Measurements from ENCODE around the gene TTC29.

TTC29 gene, protein sequence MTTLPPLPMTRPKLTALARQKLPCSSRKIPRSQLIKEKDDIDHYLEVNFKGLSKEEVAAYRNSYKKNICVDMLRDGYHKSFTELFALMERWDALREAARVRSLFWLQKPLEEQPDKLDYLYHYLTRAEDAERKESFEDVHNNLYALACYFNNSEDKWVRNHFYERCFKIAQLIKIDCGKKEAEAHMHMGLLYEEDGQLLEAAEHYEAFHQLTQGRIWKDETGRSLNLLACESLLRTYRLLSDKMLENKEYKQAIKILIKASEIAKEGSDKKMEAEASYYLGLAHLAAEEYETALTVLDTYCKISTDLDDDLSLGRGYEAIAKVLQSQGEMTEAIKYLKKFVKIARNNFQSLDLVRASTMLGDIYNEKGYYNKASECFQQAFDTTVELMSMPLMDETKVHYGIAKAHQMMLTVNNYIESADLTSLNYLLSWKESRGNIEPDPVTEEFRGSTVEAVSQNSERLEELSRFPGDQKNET

DNA sequence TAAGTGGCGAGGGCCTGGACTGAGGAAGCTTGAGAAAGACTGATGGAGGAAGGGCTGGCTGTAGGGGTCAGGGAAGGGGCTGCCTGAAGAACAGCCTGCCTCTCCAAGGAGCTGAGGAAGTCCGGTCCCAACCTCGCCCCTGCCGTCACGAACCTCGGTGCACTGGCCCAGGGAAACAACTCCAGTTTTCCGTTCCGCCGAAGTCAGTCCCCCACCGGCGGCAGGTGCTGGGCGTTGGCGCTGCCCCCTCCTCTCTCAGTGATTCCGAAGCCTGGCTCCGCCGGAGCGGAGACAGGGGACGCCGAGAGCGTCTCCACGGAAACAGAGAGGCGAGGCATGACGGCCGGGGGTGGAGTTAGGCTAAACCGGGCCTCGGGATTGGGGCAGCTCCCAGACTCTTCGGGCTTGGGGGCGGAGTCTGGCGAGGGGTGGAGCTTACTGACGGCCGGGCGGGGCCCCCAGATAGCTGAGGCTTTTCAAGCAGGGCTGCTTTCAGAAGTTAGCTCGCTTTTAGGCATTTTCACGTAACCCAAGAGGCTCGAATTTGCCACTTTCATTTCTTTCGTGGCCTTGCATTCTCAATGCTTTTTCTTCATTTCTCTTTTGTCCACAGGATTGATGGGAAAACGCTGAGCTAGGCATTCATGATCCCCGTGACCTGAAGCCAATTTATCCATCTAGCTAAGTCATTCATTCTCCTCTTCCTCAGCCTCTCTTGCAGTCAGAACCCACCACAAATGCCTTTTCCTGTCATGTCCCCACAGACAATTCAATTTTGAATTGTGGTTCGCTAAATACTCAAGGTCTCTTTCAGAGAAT is at the start of gene TTC29:
TTC29 (minus strand) TSS at position 309 of the 819 bp plus-strand sequence. CDS start 5,969 bp downstream, outside the sequence.
- peak; percentile 48 for DNase-seq

DNA sequence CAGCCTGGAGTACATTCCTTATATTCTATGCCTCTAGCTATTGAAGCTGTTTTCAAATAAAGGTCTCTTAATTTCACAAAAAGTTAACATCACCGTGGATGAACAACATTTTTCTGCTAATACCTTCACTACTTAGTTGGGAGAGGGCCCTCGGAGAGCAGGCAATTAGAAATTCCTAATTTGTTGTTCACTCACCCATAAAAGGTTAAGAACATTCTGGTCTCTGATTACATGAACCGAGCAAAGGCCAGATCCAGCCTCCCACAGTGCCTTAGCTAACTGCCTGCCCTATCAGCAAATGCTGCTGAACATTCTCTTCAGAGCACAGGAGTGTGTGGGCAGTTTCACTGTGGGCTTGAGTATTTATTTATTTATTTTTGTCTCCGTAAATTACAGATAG is 36.0 kb upstream of the TTC29 start:
- DNase-seq, result no peak

DNA sequence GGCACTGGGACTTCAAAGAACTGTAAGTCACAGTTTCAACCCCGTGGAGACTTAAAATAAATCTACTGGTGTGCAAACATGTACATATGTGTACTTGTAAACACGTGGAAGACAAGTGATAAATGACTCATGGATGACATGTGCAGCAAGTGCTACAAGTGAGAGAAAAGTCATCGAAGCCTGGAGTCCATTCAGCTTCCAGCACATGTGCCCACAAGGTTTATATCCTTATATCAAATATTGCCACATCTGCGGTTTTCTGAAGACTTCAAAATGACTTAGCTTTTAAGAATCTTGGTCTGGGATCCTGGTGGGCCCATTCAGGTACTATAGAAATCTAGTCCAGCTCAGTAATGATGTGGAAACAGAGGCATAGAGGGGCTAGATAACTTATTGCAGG is 33.0 kb upstream of the TTC29 start:
- DNase-seq, result no peak

DNA sequence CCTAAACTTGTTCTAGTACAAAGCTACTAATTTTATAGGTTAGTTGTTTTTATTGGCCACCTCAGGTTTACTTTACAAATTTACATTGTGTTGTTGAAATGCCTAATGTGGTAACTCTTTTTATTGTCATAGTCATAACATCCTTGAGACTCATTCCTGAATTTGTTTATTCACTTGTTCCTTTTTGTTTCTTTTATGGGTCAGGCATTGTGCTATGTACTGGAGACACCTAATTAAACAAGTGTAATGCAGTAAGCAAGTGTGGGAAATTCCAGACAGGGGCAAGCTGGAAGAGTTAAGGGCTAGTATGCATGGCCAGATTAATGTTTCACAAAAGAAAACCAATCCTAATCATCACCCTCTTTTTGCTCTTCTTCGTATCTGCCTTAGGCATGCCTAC is 30.5 kb upstream of the TTC29 start:
- no peak for DNase-seq

DNA sequence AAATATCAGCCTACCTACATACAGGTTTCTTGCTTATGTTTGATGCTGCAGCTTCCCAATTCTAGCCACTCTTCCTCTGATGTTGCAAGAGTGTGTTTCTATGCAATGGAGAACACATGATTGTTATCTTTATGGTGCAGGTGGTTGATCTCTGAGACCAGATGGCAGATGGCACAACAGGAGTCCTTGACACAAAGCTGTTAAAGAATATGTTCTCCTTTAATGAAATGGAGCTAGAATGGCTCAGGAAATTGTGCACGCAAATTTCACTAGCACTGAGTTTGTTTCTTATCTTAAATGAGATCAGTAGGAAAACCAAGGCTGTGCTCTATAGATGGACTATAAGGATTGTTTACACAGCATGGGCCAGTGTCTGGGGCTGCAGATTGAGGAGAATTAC is 29.9 kb upstream of the TTC29 start:
- peak; percentile 61 for DNase-seq

DNA sequence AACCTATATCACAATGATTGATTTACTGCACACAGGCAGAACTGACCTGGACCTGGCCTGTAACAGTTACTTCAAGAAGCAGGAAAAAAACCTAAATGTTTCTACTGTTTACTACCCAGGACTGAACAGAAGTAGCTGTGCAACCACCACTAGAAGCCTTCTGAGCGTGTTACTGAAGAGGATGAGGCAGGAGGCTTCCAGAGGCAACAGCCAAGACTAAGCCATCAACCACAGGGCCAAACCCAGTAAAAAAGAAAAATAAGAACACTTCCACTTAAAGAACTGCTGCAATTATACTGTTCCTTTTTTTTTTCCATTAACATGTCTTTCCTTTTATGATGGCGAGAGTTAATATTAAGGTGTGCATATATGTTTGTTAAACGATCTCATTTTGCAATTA is 29.4 kb upstream of the TTC29 start:
- no peak for DNase-seq

DNA sequence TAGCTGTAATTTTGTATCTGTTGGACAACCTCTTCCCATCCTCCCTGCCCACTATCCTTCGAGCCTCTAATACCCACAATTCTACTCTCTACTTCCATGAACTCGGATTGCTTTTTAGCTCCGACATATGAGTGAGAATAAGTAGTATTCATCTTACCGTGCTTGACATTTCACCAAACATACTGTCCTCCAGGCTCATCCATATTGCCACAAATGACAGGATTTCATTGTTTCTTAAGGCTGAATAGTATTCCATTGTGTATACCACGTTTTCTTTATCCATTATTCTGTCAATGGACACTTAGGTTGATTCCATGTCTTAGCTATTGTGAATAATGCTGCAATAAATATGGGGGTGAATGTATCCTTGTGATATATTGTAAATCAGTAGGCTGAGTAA is 26.4 kb upstream of the TTC29 start:
- no peak for DNase-seq

DNA sequence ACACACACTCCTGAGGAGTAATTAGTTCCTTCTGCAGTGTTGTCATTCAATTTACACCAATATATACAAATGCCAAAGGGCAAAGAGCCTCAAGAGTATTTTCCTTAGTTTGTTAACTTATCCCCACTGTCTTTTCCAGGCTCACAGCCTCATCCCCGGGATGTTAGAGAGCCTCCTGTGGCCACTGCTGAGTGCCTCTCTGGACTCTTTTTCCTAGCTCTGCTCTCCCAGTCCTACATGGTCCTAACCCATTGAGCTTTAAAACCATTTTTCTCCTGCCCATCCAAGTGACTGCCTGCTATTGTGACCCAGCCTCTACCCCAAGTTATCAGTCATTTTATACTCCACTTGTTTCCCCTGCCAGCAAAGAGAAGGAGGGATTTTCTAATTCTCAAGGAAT is 23.5 kb upstream of the TTC29 start:
- DNase-seq, result no peak

DNA sequence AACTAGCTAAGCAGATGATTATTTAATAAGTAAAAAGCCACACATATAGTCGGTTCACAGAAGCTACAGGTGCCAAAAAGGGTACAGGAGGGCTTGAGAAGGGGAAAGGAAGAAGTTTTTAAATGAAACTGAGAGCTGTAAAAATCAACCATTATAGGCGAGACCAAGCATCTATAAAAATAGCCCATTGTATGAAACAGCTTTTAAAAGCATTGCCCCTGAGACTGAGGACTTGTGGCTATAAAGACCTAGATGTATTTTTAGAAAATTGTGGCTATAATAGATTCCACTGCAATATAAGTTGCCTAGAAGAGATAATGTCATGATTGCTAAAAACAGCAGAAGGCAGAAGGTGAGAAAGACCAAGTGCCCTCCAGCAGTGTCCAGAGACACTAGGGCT is 15.0 kb upstream of the TTC29 start:
- no peak for DNase-seq

DNA sequence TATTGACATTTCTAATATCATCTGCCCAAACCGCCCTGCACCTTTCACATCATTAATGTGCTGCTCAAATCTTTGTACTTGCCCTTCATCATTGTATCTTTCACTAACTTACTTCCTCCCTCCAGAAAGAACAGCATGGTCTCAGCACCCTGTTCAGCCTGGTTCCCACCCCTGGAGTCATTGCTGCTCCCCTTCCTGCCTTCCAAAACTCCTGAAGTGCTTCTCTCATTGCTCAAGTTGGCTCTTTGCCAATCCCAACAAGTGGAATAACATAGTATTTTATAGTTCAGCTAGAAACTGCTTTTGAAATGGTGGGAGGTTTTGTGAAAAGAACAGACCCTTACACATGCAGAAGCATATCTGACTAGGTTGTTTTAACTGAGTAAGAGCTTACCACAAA is 14.0 kb upstream of the TTC29 start:
- DNase-seq, result no peak

DNA sequence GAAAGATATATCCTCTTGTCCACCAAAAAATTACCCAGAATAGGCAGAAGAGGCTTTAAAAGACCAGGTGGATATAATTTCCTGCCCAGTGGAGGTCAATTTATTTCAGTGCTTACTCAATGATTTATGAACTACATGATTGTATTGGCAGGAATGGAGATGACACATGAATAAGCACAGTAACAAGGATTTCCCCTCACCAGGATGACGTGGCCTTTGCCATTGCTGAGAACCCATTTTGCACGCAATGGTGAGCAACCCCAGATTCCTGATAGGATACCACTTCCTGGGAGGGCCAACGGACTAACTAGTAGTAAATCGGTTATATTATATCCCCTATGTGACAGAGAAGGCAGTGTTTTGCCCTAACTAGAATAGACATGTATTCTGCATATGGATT is 11.6 kb upstream of the TTC29 start:
- DNase-seq, result no peak

DNA sequence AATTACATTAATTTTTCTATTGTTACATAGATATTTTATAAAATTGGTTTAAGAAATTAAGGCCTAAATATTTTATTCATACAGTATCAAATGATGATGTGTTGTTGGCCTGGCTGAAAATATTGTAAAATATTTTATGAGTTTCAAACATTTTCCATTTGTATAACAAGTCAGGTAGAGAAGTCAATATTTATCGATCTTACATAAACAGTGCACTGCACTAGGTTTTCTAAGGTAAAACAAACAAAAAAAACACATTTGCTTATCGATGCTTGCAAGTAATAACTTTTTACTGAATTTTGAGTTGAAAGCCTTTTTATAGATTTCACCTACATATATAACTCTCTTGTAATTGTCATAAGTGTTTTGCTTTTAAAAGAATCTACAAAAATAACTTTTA is 7.2 kb upstream of the TTC29 start:
- DNase-seq, result no peak

DNA sequence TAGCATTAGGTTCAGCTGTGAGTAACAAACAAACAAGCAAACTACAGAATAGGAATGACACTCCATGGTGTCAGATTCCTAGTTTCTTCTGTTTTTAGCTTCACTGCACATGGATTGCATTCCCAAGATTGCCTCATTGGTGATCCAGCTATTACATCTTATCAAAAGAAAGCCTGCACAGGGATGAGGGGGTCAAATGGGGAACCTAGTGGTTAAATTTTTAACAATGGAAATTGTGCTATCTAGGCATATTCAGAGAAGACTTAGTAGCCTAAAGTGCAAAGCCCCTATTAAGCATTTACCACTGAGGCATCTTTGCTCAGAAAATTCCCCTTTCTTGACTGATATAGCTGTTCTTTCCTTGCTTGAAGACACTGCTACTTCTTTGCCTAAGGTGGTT is 3.9 kb upstream of the TTC29 start:
- DNase-seq, result no peak

DNA sequence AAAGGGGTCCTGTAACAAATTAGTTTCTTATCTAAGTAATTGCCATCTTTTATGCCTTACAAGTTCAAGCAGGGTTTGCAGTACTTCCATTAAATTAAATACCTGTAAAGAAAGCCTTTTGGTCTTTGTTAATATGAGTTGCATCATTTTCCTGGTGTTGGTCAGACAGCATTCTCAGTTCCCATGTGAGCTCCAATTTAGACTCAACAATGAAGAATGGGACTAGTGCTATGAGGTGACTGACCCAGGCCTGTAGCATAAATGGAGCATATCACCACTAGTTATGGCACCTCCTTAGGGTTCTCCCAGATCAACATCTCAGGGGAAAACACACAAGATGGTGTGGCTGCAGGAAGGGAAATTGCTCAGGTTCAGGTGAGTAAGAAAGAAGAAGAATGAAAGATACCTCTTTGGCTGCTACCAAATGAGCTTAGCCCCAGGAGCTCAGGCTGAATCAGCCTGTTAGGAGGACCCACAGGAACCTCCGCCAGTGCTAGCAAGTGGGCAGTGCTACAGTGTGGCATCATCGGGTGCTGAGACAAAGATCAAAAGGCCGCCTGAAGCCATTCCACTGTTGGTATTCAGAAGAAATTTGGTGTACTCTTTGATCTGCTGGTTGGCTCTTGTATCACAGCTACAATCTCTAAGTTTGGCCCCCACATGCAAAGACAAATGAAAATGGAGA is 1.8 kb downstream of the TTC29 start:
- no peak for DNase-seq

DNA sequence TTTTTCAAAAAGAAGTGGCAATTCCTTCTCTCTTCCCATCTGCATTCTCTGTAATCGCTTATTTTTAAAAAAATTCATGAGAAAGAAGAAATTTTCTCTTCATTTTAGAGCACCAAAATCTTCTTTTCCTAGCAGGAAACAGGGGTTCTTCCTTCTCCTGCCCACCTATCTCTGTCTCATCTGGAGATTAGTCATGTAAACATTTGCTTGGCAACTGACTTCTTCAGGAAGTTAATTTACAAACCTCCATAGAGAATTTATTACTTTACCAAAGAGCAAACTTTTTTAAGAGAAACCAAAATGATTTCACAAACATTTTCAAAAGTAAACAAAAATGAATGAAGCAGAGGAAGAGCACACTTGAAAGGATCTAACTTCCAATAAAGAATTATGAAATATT is 13.5 kb downstream of the TTC29 start:
- no peak for DNase-seq

DNA sequence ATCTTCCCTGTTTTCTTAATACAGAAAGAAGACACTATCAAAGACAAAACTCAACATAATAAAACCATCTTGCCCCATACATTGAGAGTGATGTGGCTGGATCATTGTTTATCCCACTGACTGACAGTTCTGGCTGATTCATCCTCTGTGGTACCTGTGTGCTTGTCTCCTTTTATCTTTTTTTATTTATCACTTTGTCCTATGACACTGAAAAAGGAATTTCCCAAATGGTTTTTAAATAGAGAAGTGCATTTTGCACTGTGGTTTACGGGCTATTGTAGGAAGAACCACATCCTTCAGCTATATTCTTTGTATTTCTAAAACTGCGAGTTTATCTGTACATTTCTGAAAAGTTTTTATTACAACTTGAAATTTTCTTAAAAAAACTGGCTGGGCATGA is 15.0 kb downstream of the TTC29 start:
- DNase-seq, result no peak

DNA sequence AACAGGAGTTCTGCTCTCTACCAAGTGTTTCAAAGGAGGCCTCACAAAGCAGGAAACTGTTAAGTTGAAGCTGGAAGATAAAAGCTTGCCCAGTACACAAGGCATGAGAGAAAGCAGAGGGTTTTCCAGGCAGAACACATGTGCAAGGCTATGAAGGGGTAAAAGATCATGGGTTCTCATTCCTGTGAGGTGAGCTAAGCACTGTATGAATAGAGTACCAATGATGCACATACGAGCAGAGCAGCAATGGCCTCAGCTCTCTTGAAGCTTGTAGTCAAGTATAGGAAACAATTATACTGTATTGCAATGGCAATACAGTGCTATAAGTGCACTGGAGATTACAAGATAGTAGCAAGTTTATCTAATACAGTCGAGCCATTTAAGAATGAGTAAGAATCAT is 18.0 kb downstream of the TTC29 start:
- DNase-seq, result no peak

DNA sequence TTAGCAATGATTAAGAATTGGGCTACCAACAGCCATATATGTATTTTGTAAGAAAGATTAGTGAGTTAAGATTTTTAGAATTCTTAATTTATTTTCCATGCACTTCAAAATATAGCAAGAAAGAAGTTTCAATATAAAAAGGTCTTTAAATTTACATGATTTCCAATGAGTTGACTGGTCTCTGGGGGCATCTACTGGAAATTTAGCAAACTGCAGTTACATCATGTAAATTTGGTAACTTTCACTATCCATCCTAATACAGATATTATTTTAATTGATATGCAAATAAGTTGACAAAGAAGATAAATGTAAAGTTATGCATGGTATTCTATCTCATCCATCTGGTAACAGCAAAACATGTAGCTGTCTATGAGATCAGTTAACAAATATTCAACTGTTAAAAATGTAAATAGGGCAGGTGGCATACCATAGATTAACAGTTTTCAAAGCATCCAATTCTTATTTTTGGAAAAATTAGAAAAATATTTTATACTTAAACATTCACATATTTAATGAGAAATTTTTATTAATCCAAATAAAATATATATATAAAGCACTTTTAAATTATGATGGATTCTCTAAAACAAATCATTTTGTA is 29.1 kb downstream of the TTC29 start:
- peak; percentile 3 for DNase-seq

DNA sequence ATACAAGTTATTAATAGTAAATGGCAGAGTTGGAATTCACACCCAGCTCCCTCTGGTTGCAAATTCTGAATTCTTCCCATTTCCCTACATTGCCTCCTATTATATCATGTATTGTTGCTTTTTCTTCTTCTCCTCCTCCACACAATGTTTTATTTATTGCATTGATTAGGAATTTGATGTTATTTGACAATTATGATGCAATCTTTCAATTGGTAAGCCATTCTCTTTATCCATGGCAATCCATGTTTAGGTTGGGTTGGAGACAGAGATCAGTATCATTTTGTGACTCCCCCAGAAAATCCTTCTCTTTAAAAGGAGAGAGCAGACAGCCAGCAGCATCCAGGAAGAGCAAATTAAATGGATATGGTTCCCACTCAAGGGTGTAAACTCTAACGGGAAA is 30.5 kb downstream of the TTC29 start:
- DNase-seq, result no peak

DNA sequence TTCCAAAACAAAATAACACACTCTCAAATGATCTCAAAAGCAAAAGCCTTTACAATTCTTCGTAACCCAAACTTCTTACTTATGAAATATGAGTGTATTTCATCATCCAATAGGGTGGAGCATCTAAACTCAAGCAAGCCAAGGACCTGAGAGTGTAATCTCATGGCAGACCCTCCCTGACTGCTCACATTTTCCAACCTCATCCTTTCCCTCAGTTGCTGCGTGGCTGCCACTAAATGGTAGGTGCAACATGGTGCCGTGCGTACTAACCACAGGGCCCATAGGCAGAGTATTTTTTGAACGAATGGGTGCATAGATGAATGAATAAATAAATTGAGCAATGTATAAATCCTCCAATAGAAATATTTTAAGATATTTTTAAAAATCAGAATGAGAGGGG is 45.4 kb downstream of the TTC29 start:
- DNase-seq, result no peak

DNA sequence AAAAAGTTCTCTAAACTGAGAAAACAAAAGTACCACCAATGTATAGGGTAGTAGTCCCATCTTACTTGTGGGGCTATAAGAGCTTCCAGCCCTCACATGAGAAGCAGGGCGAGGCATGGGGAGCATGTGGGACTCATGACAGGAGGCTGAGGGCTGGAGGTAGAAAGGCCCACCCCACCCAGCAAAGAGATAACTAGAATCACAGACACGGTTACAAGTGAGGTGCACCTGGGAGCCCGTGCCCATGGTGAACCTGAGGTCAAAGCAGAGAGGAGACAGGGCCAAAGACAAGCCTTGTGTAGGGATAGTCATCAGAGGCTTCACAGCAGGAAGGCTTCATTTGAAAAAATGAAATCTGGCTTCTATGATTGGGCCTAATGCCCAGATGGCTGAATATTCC is 55.4 kb downstream of the TTC29 start:
- DNase-seq, result no peak

DNA sequence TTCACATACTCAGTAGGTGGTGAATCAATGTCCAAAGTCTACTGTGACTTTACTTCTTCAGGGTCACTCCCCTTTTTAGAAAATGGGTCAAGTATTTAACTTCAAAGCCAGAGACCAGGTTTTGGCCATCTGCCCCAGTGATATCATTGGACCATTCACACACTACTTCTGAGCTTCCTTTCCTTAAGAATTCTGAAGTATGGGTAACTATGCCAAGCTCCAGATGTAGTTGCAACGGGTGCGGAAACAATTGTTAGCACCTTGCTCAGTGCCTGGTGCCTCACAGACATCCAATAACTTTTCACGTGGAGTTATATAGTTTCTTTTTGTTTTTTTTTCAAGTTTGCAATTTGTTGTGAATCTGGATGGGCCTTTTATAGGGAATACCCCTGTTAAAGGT is 62.6 kb downstream of the TTC29 start:
- DNase-seq, result no peak

DNA sequence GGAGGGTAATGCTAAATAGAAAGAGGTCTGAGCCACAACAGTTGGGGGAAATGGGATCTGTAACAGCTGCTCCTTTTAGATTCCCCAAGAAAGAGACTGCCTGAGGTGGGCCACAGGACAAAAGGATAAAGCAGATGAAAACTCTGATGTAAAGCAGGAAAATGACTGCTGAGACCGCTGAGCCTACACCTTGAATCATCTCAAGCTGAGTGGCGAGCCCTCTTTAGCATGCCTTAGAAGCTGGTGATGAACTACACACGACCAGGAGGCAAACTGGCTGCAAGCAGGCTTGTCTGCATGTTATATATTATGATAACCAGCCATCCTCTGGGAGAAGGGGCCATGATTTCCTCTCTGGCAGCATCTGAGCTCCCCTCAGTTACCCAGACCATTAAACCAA is 88.4 kb downstream of the TTC29 start:
- DNase-seq, result no peak

All from NCI-H2171 treated with DMSO at 0.1 percent for 48 hours (cell line).